NCI-H128 (cell line): ENCODE measurements around the gene TRPM6.

Experiments used
- DNase-seq: peaks from one replicate; lab custom pipeline; 2025; ENCODE audit not compliant: unreplicated experiment; lab: John Stamatoyannopoulos, UW

TRPM6 gene

DNA sequence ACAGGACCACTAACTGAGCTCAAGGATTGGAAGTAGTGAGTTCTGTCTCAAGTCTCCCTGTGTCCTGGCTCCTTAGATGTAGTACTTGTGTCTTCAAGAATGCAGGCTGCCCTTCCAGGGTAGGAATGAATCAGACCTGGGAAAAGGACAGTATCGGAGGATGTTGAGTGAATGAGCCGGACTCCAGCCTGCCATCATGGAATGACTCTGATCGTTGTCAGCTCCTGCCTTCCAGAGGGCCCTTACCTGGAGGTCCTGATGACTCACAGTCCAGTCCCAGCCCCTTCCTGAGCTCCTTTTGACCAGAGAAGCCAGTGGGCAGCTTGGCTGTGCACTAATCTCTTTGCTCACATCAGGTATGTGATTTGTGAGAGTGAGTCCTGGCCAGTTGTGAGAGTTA, 161.1 kb downstream of the TRPM6 start:
- no peak for DNase-seq

DNA sequence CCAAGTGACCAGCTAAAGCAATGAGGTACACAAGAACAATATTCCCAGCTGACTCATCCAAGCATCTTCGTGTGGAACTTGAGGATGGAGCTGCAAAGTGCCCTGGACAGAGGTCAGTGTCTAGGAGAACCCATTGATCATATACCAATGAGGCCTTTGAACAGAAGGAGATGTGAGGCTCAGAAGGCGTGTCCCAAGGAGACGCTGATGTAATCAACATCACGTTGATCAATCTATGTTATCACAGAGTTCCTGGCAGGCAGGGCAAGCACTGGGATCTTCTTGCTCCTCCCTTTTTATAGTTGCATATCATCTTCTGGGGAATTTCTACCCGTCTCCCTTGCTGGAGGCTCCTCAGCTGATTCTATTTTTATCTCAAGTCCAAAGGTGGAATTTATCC, 163.4 kb downstream of the TRPM6 start:
- no peak for DNase-seq

DNA sequence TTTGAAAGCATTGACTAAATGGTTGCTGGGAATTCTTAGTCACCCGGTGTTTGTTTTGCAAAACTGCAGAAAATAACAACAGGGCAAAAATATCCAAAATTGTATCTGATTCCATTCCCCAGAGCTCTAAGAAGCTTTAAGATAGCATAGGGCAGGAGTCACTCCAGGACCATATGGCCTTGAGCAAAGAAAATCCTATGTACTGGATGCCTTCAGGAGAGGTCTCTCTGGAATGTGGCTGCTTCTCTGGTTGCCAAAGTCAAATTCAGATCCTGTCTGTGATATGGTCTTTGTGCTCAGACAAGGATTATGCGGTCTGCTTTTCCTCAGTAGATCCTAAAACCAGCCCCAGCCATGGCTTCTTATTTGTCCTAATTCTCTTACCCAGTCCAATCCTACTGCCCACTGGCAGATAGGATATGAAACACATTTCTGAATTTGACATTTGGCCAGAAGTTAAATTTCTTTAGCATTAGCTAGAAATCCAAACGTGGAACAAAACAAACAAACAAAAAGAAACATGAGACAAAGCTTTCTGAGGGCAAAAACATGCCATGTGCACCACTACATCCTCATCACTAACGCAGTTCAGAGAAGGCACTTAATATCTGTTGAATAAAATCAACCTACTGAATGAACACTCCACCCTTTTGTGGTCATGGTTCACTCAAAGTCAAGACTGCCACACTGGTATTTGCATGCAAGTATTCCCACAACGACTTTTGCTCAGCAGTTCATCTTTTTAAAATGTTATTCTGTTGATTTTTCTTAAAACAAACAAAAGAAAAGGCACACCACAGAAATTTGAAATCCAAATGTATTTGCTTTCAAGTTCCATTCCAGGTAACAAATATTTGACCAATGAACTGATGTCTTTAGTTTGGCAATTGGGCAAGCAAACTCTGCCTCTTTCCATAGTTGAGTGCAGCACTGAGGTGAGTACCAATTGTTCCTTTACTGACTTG, 165.7 kb downstream of the TRPM6 start:
- DNase-seq, result no peak

DNA sequence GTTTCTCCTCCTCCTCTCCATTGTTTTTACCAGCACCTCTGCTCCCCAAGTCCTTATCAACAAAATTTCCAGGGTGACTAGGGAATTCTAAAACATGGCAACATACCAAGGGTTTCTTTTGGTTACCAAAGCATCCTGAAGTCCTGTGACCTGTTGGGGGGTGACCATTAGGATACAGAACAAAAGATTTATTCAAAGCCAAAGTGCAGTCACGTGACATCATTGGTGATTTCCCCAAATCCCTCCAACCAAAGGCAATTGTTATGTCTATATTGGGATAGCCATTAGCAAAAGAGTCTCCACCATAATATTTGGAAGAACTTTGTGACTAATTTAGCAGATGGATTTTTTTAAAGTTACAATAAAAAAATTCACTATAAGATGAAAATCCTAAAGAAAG, 168.4 kb downstream of the TRPM6 start:
- no peak for DNase-seq

DNA sequence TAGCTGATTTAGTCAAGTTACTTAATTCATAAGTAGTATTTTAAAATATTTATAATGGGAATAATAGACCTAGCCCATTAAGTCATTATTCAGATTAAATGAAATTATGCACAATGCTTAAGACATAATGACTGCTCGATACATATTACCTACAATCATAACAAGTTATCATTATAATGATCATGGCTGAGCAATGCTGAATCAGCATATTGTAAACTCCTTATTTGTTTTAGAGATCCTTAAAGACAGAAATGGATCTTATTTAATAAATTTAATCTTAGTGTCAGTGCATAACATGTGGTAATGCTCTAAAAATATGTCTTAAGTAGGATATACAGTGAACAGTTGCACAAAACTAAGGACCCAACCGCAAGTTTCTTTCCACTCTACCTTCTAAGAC, 169.0 kb downstream of the TRPM6 start:
- no peak for DNase-seq

DNA sequence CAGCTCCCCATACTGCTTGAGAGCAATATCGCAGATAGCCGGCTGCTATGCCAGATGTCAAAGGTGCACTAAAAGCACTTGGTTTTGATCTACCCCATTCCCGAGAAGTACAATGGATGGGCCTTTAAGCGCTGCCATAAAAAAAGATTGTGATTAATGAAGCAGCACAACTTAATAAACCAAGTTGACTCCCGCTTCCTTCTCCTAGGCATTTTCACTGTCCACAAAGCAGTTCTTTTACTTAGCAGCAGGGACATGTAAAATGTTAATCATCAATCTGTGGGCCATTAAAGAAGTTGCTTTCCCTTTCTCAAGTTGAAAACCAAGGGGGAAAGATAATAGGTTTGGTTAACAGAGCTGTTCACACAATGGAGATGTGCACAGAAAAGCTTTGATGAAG, 176.4 kb downstream of the TRPM6 start:
- no peak for DNase-seq

DNA sequence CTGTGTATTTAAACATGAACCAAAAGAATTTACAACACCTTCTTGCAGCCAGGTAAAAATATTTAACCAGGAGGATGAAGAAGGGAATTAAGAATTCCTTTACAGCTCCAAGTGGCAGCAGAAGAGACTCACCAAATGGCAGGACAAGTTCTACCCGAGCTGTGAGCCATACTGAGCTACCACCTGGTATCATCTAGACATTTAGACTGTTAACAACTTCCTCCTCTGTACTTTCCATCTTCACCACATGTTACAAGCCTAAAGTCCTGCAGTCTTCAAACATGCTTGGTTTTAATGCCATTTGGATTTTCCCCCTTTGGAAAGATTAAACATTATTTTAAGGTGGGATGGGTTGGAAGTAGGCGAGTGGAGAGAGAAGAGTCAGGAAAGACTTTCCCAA, 190.2 kb downstream of the TRPM6 start:
- no peak for DNase-seq

DNA sequence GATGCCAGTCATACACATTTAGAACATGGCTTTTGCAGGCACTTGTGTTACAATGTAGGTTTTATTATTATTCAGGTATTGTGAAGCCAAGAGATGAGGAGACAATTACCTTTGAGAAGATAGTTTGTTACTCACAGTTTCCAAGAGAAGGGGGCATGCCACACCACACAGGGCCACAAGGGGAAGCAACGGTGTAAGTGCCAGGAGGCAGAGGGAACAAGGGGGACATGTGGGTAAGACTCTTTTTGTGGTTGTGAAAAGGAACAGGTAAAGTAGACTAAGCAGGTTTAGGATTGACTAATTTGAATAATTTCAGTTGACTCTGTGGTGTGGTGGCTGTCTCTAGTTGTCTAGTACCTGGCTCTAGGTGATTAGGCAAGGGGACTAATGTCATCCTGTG, 191.2 kb downstream of the TRPM6 start:
- no peak for DNase-seq

DNA sequence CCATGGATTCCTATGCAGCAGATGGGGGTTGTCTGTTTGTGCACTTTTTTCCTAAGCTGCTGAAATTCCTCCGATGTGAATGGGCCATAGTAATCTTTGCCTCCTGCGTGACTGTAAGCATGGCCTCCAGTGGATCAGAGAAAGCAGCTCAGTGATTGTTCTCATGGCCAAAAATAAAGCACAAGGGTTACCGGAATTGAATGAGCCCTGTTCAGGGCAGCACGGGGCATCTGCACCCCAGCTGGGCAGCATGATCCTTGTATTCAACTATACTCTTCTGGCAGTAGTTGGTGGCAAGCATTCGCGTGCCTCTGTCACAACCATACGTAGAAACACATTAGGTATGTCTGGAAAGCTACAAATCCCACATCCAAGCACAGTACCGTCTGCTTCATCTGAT, 196.7 kb downstream of the TRPM6 start:
- DNase-seq, result no peak

DNA sequence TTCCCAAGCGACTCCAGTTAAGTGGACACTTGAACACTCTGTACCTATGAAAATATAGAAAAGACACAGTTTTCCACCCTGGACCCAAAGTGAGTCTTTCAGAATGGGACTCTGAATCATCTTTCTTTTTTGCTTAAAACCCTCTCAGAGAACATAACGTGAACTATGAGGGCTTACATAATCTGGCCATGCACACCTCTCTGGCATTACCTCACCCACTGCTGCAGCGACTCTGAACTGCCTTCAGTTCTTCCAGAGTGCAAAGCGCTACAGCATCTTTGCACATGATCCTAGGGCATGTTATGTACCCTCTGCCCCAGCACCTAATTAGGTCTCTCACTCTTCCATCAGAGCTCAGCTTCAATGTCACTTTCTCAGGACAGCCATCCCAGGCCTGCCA, 204.4 kb downstream of the TRPM6 start:
- DNase-seq, result no peak

DNA sequence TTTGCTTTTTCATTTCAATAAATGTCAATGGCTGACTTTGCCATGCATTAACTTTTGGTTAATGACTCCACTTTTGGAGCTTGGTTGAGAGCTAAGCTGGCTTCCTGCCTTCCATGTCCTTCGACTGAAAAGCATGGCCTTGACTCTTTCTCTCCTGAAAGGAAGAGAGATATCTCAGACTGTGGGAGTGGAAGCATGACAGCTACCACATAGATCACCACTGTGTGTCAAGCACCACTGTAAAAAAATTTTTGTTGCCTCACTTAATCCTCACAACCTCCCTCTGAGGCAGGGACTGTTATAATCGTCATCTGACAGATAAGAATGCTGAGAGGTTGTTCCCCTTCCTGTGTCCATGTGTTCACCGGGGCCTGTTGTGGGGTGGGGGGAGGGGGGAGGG, 205.8 kb downstream of the TRPM6 start:
- DNase-seq, result no peak

DNA sequence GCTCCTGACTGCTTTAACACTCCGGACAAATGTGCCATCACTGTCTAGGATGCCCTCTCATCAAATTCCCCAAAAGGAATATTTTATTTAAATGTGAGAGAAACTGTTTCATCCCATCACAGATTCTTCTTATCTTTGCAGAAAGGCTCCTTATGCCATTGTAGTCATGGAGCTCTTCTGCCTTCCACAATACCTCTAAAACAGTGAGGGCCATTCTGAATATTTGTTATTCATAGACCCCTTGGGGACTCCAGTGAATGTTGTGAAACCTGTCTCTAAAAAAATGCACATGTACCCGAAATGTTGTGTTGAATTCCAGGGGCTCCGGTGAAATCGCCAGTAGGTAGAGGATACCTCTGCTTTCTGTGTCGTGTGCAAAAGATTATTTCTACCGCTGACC, 213.6 kb downstream of the TRPM6 start:
- DNase-seq, result no peak
